Inflammatory macrophage treated with lipopolysaccharide for 1 hour (primary cell): ENCODE results near the gene TRMT61A.
"Not testable (repeated sequence)": the region's sequence is repeated elsewhere in the genome, so short reads cannot be mapped to it uniquely, and the experiment has no call there.

Source experiments
- DNase-seq, 2 donors: peaks; one replicate each; pipeline ENCODE4 v3.0.0-alpha.2; 2020 to 2022

The TRMT61A gene

DNA sequence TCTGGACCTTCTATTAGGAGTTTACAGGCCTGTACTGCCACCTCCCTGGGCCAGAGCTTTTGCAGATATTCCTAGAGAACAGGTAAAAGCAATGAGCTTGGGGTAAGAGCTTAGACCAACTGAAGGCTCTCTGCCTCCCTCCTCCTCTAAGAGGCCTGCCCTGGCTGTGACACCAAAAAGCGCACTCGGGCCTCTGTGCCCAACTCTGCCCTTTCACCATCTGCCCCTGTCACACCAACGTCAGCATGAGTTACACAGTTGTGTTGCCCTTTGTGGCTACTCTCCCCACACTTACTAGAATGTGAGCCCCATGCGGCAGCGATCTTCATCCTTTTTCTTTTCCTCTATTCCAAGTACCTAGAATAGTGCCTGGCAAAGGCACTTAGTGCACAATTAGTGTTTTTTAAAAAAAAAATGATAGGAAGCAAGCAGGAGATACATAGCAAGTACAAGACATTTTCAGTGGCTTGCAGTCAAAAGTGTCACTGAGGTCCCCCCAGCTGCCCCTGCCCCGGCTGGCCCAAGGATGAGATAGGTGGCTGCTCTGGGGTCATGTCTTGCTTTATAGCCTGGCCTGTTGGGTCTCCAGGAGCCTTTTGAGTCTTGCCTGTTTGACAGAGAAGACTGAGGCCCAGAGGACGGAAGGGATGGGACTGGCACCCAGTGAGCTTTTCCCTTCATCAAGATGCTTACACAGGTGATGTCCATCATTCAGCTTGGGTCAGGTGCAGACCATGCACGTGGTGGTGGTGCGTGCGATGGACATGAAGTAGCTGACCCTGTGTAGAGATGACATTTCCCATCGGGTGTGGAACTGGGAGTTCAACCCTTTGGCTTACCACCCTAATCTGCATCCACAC lies 18.9 kb upstream of the TRMT61A start:
- no peak for DNase-seq

DNA sequence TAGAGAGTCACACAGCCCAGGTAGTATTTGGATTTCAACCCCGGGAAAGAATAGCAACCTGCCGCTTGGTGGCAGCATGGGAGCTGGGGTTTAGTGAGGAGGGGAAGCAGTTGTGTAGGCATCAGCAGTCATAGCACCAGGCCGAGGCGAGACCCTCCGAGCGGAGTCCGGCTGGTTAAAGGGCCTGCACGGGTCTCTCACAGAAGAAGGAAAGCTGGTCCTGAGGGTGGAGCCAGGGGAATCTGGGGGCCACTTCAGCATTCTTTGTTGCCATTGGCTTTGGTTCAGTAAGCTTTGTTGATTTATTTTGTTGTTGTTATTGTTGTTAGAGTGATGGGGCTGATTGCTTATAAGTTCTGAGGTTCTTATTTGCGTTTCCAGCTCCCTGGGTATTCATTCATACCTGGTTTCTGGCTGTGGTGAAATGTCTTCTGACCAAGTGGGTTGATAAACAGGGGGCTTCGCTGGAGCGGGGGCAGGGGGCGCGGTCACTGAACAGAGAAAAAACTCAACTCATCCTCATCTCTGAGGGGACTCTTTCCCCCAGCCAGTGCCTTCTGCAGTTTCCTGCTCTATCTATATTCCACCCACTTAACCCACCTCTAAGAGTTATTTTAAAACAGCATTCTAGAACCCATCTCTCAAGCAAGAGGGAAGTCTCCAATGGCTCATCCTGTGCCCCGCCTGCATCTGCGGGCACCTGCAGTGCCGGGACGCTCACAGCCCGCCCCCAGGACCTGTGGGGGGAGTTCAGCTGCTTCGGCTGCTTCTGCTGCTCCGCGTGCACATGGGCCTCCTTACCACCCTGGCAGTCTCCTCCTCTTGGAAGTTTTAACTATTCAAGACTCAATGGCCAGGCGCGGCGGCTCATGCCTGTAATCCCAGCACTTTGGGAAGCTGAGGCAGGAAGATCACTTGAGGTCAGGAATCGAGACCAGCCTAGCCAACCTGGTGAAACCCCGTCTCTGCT lies 18.0 kb upstream of the TRMT61A start:
- no peak for DNase-seq

DNA sequence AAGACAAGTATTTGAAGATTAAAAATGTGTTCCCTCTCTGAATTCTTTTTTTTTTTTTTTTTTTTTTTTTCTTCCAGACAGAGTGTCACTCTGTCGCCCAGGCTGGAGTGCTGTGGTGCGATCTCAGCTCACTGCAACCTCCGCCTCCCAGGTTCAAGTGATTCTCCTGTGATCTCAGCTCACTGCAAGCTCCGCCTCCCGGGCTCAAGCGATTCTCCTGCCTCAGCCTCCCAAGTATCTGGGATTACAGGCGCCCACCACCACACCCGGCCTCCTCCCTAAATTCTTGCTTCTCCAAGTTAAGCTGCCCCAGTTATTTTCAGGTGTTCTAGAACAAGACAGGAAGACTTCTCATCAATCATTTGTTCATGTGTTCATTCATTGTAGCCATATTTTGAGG lies 16.8 kb upstream of the TRMT61A start:
- DNase-seq: not testable (repeated sequence)

DNA sequence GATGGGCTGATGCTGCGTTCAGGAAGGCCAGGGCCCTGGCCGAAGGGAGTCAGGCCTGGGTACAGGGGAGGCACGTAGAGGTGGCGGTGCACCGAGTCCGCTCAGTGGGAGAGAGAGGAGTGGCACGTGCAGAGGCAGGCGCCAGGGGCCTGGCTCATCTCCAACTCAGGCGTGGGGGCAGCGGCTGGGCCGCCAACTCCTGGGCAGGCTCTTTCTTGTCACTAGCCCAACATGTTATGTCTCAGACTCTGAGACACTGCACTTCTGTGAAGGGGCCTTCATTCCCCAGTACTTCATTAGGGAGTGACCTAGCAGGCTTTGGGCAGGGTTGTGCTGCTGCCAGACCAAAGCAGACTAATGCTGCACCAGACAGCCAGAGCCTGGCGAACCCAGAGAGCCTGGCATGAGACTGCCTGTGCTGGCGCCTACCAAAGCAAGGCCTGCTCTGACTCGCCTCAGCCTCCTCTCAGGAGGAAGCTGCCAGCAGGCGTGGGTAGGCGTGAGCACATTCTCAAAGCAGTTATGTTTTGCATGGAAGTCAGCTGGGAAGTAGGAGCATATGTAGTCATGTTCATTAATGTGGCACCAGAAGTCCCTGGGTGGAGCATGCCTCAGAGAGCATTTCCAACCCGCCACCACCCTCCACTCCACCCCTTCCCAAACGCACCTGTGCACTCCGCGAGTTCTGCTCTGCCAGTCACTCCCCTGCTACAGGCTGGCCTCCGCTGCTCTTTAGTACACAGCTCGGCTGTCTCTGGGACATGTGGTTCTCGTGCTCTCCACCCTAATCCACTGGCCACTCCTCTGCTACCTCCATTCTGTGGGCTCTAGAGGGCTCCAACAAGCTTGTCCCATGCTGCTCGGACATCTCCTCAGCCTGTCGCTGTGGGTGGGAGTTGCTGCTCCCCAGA lies 16.0 kb upstream of the TRMT61A start:
- DNase-seq: peak; percentile 47 to 84

DNA sequence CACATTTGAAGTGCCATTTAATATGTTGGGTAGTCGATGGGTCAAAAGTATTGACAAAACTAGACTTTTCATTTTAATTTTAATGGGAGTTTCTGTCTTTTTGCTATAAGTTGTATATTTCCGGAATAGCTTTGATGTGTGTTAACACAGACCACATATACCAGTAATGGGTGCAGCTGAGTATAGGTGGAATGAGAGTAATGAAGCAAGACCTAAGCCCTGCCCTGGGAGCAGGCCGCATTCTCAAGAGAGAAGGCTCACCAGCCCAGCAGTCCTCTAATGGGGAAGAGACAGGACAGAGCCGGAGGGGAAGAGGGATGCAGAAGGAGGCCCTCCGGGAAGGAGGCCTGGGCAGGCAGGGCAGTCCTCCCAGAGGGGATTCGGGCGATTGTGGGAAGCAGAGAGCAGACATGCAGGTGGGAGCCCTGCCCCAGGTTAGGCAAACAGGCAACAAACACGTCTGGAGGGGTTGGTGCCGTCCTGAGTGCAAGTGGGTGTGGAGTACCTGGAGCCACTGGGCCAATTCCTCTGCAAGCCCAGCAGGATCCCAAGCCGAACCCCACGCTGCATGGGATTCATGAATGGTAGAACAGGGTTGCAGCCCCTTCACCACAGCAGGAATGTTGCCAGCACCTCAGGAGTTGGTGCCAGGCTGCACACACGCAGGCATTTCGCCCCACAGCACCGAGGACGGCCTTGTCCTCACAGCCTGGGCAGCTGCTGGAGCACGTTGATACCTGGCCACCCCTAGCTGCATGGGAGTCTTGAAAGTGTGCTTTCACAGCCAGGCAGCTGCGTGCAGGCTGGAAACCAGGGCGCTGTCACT lies 14.2 kb upstream of the TRMT61A start:
- DNase-seq: no peak

DNA sequence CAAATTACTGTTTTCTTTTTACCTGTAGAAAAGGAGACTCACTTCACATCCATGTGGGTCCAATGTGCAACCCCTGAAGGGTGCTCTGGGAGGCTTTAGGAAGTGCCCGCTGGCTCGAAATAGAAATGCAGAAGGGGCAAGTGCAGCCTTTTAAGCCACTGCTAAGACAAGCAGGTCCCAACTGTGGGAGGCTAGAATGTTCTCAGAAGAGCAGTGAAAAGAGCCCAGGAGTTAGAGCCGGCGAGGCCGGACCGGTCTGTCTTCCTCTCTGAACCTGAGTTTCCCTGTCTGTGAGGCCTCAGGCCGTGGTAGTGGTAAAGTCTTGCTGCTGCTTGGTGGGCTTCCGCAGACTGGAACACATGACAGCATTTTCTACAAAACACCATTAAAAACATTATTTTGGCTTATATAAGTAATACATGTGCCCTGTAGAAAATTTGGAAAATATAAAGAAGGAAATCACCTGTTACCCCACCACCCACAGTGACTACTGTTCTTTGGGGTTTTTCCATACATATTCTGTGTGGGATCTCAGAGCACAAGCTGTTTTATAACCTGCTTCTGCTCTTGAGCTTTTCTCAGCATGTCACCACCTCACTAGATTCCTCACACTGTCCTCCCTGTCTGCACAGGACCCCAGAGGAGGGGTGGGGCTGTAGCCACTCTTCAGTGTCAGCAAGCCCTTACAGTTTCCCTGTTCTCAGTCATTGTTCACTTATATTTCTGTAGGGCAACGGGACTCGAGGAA lies 12.4 kb upstream of the TRMT61A start:
- peak in 1 of 2 donors; percentile 44 for DNase-seq

DNA sequence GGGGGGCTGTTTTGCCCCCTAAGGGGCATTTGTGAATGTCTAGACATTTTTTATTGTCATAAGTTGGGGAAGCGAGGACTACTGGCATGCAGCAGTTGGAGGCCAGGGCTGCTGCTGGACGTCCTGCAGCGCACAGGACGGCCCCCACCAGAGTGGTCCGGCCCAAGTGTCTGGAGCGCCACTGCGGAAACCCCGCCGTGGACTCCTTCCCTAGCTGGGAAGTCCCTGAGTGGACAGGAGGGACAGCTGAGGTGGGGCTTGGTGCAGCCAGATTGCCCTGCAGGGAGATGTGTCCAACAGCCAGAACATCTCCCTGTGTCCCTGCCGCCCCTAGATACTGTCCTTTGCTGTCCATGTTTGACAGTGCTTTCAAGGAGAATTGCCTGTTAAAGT lies 11.8 kb upstream of the TRMT61A start:
- no peak for DNase-seq

DNA sequence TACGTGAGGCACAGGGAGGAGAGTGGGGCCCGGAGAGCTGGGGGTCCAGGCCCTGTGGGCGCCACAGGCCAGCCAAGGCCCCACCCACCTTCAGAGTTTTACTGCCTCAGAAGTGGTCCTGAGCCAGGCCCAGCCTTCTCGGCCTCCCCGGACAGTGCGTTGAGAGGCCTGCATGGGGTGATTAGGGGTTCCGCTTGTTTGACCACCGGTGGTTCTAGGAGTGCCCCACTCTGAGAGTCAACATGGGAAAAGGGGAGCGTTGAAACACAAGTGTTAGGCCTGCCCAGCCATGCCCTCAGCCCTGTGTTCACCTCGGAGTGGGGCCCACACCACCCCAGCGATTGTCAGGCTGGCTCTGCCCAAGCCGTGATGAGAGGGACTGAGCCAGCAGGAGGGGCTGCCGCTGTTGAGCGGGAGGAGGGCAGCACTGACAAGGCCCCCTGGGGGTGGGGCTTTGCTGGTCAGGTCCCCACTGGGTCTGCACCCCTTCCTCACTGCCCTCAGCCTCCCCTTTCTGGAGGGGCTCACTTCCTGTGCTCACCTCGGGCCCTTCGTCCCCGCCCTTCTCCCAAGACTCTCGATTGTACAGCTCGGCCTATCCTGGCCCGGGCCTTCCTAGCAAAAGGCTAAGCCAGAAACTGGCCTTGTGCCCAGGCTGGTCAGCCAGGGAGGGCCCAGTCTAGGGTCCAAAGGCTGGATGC lies 11.1 kb upstream of the TRMT61A start:
- DNase-seq: no peak

DNA sequence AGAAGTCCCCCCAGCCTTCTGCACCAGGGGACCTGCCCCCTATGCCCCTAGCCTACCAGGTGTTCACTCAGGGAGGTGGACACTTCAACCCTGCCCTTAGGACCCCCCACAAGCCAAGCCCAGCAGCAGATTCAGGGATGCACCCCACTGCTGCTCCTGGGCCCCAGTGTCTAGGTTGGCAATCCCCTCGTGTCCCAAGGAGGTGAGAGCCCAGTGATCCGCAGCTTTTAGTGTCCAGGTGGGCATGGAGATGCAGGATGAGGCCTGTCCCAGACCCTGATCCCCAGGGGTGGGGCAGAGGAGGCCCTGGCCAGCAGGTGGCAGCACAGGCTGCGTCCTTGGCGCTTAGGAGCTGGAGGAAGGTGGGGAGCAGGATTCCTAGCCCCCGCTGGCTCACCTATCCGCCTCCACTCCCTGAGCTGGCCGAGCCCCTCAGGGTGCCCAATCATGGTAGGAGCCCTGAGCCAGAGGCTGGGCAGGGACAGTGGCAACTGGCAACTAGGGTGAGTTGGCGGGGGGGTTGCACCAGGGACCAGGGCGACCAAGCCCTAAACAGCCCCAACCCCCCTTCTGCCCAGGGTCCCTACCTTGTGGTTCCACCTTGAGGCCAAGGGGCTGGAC lies 10.5 kb upstream of the TRMT61A start:
- DNase-seq: peak in 1 of 2 donors; percentile 60

DNA sequence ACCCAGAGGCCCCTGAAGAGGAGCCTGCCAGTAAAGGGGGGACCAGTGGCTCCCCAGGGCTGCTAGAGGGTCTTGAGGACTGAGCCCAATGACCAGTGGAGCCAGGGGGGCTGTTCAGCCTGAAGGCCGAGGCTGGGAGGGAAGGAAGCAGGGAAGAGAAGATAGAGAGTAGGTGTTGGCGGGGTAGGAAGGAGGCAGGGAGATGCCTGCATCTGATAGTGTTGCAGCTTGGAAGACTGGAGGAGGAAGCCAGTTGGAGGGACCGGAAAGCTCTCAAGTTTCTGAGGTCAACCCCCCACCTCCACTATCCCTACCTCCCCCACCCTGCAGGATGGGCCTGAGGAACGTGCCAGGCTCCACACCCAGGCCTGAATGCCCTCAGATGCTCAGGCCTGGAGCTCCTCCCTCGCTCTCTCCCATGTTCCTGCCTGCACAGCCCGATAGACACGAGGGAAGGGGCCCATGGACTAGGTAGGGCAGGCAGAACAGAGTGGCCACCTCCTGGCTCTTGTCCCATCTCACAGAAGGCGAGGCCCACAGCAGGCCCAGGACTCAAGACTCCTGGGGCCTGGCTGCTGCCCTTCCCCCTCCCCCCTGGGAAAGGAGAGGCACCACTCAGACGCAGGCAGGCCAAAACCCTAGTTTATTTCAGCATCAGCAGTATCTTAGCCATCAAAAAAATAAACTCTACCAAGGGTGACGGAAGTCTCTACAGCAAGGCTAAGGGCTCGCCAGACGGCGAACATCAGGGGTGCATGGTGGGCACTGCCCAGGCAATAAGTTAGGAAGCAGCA lies 9.8 kb upstream of the TRMT61A start:
- DNase-seq: no peak

DNA sequence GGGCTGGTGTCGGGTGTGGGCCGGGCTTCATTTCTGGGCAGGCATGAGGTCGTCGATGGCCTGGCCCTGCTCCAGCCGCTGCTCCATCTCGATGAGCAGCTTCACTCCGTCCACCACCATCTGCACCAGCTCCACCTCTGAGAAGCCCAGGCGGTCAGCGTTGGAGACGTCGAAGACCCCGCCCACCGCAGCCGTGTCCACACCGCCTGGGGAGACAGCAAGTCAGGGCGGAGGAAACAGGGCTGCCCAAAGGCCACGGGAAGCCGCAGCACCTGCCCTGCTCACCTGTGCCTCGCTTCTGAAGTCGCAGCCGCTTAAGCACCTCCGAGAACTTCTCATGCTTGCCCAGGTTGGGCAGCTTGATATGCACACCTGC lies 9.2 kb upstream of the TRMT61A start:
- no peak for DNase-seq

DNA sequence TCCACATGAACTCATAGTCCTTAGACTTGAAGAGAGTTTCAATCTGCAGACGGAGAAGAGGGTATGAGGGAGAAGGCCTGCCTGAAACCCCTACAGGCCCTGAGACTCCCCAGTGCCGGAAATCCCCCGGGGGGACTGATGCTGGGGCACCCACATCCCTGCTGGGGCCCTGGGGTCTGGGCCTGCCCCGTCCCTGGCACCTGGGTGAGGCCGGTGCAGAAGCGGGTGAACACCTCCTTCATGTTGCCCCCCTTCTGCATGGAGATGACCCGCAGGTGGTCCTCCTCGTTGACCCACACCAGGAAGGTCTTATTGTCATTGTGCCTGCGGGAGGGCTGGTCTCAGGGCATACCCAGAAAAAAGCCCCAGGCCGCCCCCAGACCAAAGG lies 8.7 kb upstream of the TRMT61A start:
- DNase-seq: no peak

DNA sequence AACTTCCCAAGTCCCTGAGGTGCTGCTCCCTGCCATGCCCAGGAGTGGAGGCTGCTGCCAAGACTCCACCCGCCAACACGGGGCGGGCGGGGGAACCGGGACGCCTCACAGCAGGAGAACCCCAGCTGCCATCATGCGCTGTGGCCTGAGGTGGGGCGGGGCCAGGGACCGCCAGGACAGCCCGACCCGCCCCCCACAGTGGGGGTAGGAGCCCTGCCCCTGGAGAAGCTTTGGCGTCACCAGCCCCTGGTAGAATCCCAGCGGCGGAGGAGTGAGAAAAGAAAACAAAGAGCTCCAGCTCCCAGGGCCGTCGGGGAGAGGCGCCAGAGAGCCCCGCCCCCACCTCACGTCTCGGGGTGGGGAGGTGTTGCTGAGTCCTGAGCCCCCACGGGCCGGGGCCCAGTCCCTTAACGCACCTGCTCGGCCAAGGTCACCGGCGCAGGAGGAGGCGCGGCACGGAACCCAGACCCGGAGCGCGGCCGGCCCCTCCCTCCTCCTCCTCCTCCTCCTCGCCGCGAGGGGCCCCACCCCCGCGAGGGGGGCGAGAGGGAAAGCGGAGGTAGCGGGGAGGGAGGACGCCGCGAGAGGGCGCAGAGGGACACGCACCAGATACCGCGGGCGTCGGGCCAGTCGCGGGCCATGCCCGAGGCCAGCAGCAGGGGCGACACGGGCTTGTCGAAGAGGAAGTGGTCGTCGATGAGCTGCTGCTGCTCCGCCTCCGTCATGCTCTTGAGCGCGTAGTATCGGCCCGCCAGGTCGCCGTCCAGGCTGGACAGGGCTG lies 8.1 kb upstream of the TRMT61A start:
- DNase-seq: peak; percentile 64 to 93

DNA sequence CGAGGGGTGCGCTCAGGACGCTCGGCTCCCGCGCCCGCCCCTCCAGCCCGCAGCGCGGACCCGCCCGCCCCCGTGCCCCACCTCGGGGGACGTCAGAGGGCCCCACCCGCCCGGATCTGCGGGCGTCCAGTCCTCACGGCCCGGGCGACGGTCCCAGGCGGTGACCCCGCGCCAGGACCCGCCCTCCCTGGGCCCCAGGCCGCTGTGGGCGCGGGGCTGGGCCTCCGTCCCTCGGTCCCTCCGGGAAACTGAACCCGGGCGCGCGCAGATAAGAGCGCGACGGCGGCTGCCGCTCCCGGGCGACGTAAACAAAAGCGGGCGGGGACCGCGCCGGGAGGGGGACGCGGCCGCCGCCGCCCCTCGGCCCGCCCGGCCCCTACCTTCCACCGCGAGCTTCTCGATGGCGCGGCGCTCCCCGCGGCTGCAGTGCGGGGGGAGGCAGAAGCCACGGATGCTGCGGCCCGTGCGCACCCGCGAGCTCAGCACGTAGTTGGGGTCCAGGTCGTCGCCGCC lies 7.5 kb upstream of the TRMT61A start:
- DNase-seq: no peak

DNA sequence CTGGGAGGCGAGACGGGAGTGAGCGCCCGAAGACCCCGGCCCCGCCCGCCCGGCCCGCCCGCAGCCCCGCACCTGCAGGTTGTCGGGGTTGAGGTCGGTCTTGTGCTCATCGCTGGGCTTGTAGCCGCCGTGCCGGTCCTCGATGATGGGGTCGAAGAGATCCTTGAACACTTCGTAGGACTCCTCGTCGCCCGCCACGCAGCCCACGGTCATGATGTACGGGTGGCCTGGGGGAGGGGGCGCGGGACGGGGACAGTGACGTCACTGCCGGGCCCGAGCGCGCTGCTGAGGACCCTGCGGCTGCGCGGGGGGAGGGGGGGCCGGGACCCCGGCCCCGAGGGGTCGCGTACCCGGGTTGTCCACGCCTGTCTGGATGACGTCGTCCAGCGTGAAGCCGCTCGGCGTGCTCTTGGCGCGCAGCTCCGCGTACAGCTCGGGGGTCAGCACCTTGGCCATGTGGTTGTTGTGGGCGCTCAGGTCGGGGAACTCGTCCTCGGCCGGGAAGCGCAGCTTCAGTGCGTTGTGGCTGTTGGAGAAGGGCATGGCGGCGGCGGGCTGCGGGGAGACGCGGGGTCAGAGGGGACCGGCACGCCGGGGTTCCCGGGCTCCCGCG lies 6.9 kb upstream of the TRMT61A start:
- no peak for DNase-seq

DNA sequence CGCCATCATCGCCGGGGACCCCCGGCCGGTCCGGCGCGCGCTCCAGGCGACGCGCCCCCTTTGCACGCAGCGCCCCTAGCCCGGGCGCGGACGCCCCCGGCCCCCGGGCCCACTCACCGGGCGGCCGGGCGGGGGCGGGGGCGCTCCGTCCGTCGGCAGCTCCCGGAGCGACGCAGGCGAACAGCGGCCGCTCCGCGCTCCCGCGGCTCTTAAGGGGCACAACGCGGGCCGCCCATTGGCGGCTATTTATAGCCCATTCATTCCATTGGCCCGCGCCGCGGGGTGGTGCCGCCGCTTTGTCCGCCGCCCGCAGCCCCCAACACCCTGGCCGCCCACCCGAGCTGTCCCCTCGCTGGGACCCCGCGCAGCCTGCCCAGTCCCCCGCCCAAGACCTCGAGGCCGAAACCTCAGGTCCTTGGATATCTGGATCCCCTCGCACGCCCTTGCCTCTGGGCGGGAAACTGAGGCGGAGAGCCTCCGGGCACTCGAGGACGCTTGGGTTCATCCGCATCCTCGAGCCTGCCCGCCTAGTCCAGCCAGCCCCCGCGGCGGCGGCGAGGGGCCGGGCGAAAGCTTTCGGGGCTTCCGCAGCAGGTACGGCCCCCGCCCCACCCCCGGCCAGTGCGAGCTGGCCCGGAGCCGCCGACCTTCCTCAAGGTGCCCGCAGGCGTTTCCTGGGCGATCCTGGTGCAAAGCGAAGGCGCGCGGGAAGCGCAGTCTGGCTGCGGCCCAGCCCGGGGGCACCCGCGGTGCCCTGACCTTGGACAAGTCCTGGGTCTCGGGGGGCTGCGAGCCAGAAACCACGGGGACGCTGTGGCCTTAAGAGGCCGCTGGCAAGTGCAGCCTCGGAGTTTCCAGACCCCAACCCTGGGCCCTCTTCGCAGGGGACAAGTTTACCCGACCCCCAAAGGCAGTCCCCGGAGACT lies 6.1 kb upstream of the TRMT61A start, which contains the start of gene CKB:
Gene CKB (minus strand): TSS at position 182 of the 926 bp plus-strand sequence. CDS start 337 bp downstream, outside the sequence.
- DNase-seq: peak; percentile 26 to 51
